B cell (primary cell): ENCODE measurements around the gene DNAJC11.

Experiments
- EZH2 ChIP-seq: IDR thresholded peaks from 2 replicates; pipeline ENCODE4 v1.6.1; 2012; ENCODE audit warnings: borderline replicate concordance, low read depth, mild to moderate bottlenecking, moderate library complexity, low read length; ENCODE audit not compliant: insufficient read depth, poor library complexity, severe bottlenecking
- TF ChIP-seq, protein P1 (sequence below): fragments of 200-600 bp; IDR thresholded peaks from one replicate; pipeline ENCODE4 v1.8.0; 2022; ENCODE audit warnings: antibody characterized with exemption, mild to moderate bottlenecking

DNA sequence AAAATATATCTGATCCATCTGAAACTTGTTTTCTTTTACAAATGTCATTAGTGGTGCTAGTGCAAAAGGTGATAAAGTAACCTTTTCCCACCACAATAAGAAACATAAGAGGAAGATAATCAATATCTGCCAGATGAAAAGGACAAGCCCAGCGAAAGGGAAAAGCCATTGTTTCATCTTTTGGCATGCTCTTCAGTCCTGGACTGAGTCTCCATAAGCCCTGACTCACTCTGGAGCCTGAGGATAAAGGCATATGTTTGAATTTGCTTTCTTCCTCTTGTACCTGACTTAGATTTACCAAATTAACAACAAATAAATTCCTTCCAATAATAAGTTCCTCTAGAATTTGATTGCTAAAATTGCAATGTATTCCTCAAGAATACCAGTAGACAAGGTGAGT, 13.6 kb downstream of the DNAJC11 start:
- TF ChIP-seq, protein P1, sequence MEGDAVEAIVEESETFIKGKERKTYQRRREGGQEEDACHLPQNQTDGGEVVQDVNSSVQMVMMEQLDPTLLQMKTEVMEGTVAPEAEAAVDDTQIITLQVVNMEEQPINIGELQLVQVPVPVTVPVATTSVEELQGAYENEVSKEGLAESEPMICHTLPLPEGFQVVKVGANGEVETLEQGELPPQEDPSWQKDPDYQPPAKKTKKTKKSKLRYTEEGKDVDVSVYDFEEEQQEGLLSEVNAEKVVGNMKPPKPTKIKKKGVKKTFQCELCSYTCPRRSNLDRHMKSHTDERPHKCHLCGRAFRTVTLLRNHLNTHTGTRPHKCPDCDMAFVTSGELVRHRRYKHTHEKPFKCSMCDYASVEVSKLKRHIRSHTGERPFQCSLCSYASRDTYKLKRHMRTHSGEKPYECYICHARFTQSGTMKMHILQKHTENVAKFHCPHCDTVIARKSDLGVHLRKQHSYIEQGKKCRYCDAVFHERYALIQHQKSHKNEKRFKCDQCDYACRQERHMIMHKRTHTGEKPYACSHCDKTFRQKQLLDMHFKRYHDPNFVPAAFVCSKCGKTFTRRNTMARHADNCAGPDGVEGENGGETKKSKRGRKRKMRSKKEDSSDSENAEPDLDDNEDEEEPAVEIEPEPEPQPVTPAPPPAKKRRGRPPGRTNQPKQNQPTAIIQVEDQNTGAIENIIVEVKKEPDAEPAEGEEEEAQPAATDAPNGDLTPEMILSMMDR = no peak
- no peak for TF ChIP-seq EZH2
